K562 (cell line): ENCODE measurements around the gene LIF.

Experiments
- BCOR ChIP-seq: fragments of 450-650 bp; IDR thresholded peaks from 2 replicates; pipeline ENCODE4 v1.6.1; 2016
- JUND ChIP-seq, 2 experiments: IDR thresholded peaks; 2 replicates in 1 of 2; 3 replicates in 1 of 2; pipeline ENCODE4 v1.6.1; 2011; ENCODE audit warnings: borderline replicate concordance in 2 of 2, low read depth in 2 of 2, low read length in 2 of 2, improper control_type of control experiment in 1 of 2, missing biosample characterization in 1 of 2, missing genetic modification characterization in 1 of 2, missing genetic modification reagents in 1 of 2
- MYC ChIP-seq, 2 experiments: fragments of 250-450 bp in 1 of 2; sonication (Bioruptor Pico) in 1 of 2; IDR thresholded peaks; 2 replicates each; pipeline versions ENCODE4 v1.5.1 to v1.6.1; 2012 to 2021; ENCODE audit warnings: low read depth in 2 of 2, borderline replicate concordance in 1 of 2, improper control_type of control experiment in 1 of 2, low read length in 1 of 2, mild to moderate bottlenecking in 1 of 2, moderate library complexity in 1 of 2
- PCBP2 ChIP-seq: fragments of 200-400 bp; formaldehyde crosslinking; IDR thresholded peaks from 2 replicates; pipeline ENCODE4 v1.6.1; 2018; ENCODE audit warnings: low read length, low read depth, mild to moderate bottlenecking, moderate library complexity; ENCODE audit not compliant: poor library complexity, severe bottlenecking
- POLR2AphosphoS5 ChIP-seq: IDR thresholded peaks from 2 replicates; pipeline ENCODE4 v1.6.1; 2011; ENCODE audit warnings: mild to moderate bottlenecking, low read depth, low read length, moderate library complexity; ENCODE audit not compliant: control insufficient read depth, insufficient read depth
- SP1 ChIP-seq: sonication (generic); formaldehyde crosslinking; IDR thresholded peaks from 2 replicates; pipeline ENCODE4 v1.8.1; 2022; ENCODE audit warnings: mild to moderate bottlenecking, missing genetic modification reagents
- TF ChIP-seq, protein P1 (sequence below): sonication (generic); formaldehyde crosslinking; IDR thresholded peaks from 2 replicates; pipeline ENCODE4 v1.8.0; 2022; ENCODE audit warnings: mild to moderate bottlenecking, missing genetic modification reagents
- TF ChIP-seq, protein P2 (sequence below), 3 experiments: IDR thresholded peaks in 2 of 3; conservative IDR thresholded peaks in 1 of 3; 2 replicates each; pipeline ENCODE4 v1.5.1; 2011 to 2012; ENCODE audit warnings: low read length in 3 of 3, mild to moderate bottlenecking in 3 of 3, control low read depth in 2 of 3, improper control_type of control experiment in 1 of 3, inconsistent platforms in 1 of 3, low read depth in 1 of 3, mixed read lengths in 1 of 3, moderate library complexity in 1 of 3; ENCODE audit not compliant: insufficient read depth in 2 of 3

DNA sequence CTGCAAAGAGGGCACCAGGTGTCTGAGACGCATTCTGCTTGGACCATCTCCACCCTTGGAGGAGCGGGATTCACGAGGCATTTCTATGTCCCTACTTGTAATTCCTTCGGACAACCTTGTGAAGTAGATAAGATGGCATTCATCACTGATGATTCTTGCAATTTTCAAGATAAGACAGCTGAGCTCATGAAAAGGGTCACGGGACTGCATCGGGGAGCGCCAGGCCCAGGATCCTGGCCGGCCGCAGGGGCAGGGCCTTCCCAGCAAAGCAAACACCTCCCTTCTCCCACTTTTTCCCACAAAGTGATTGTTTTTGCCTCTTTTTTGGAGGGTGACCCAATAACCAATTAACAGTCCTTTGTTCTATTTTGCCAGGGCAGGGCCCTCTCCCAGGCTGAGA, 8.4 kb downstream of the LIF start:
- TF ChIP-seq SP1 (no peak), MYC (IDR thresholded peaks at IDR 0.05; ENCODE audit: low read depth, low read length) (no peak), MYC (CRISPR knock-in tag; IDR thresholded peaks at IDR 0.05; ENCODE audit: borderline replicate concordance, low read depth) (no peak), JUND (IDR thresholded peaks at IDR 0.05; ENCODE audit: borderline replicate concordance, low read depth, low read length) (no peak), JUND (tag; IDR thresholded peaks at IDR 0.05; ENCODE audit: borderline replicate concordance, low read depth, low read length) (no peak), PCBP2 (no peak), BCOR (no peak), POLR2AphosphoS5 (no peak)
- TF ChIP-seq, protein P1, sequence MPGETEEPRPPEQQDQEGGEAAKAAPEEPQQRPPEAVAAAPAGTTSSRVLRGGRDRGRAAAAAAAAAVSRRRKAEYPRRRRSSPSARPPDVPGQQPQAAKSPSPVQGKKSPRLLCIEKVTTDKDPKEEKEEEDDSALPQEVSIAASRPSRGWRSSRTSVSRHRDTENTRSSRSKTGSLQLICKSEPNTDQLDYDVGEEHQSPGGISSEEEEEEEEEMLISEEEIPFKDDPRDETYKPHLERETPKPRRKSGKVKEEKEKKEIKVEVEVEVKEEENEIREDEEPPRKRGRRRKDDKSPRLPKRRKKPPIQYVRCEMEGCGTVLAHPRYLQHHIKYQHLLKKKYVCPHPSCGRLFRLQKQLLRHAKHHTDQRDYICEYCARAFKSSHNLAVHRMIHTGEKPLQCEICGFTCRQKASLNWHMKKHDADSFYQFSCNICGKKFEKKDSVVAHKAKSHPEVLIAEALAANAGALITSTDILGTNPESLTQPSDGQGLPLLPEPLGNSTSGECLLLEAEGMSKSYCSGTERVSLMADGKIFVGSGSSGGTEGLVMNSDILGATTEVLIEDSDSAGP (CRISPR knock-in tag): no peak
- TF ChIP-seq, protein P2, sequence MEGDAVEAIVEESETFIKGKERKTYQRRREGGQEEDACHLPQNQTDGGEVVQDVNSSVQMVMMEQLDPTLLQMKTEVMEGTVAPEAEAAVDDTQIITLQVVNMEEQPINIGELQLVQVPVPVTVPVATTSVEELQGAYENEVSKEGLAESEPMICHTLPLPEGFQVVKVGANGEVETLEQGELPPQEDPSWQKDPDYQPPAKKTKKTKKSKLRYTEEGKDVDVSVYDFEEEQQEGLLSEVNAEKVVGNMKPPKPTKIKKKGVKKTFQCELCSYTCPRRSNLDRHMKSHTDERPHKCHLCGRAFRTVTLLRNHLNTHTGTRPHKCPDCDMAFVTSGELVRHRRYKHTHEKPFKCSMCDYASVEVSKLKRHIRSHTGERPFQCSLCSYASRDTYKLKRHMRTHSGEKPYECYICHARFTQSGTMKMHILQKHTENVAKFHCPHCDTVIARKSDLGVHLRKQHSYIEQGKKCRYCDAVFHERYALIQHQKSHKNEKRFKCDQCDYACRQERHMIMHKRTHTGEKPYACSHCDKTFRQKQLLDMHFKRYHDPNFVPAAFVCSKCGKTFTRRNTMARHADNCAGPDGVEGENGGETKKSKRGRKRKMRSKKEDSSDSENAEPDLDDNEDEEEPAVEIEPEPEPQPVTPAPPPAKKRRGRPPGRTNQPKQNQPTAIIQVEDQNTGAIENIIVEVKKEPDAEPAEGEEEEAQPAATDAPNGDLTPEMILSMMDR (IDR thresholded peaks at IDR 0.05 in 2 of 3, conservative IDR thresholded peaks at IDR 0.05 in 1 of 3; ENCODE audit: insufficient read depth in 2 of 3, low read depth in 1 of 3, low read length in 3 of 3): no peak
